Raji (cell line): ENCODE data around the gene PIGT.

Experiments
- POLR2A ChIP-seq: IDR thresholded peaks from 2 replicates; pipeline ENCODE4 v1.6.1; 2011; ENCODE audit warnings: low read depth, low read length, control low read depth; ENCODE audit not compliant: insufficient read depth

Gene PIGT

GRCh38 chr20:45459606-45460005, 43.7 kb downstream of the PIGT start:
- no peak for TF ChIP-seq POLR2A

- TF ChIP-seq POLR2A, result no peak
These were observed 45.3 kb downstream of the PIGT start for GRCh38 chr20:45461225-45461624.

GRCh38 chr20:45462711-45463509, 47.0 kb downstream of the PIGT start:
- TF ChIP-seq POLR2A, result no peak

- no peak for TF ChIP-seq POLR2A
These were observed 47.8 kb downstream of the PIGT start for GRCh38 chr20:45463709-45464108.

- no peak for TF ChIP-seq POLR2A
These were observed 49.7 kb downstream of the PIGT start for GRCh38 chr20:45465491-45466266.

GRCh38 chr20:45467172-45467571, 51.2 kb downstream of the PIGT start:
- TF ChIP-seq POLR2A, result no peak

- no peak for TF ChIP-seq POLR2A
These were observed 51.9 kb downstream of the PIGT start for GRCh38 chr20:45467861-45468260.

GRCh38 chr20:45469336-45470261, 53.7 kb downstream of the PIGT start, which contains the start of gene WFDC2:
TSS of gene WFDC2 (plus strand) at chr20:45469753. CDS start at chr20:45469782, 29 bp downstream.
- no peak for TF ChIP-seq POLR2A

GRCh38 chr20:45470262-45470931, 54.5 kb downstream of the PIGT start:
- TF ChIP-seq POLR2A, result no peak

- no peak for TF ChIP-seq POLR2A
These were observed 55.0 kb downstream of the PIGT start for GRCh38 chr20:45470937-45471336.
